ENCODE measurements around the gene PCSK2. TPM values are rescaled to one million over a fixed set of nuclear protein-coding genes. Genes with fewer than 3 reads are reported as not detected.

PCSK2 gene
- total and polyA plus RNA-seq, 8 donors: 5.4 to 51.0 (median 9.3) TPM

DNA sequence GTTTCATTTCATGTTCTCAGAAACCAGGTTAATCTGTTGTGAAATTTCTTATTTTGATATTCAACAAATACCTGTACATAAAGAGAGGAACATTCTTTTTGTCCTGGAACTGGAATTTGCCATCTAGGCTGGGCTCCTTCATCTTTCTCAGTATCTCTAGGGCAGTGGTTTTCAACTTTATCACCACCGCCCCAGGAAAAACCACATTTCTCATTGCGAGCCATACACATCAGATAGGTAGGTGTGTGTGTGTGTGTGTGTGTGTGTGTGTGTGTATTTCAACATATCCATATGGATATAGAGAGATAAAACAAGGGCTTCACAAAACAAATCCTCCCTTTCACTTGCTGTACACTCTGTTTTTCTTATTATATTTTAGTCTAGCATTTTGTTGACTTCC is 280.2 kb downstream of the PCSK2 start:
- ATAC-seq: no peak
- no peak for FAIRE-seq
- Histone ChIP-seq H3K27ac (no peak overlapping the region), H3K27me3 (no peaks in the 10 kb centered on the region), H3K4me1 (no peaks in the 10 kb centered on the region), H3K9me3 (no peaks in the 10 kb centered on the region), H3K36me3 (no peaks in the 10 kb centered on the region), H3K4me3 (no peak overlapping the region)
- TF ChIP-seq, protein P1, sequence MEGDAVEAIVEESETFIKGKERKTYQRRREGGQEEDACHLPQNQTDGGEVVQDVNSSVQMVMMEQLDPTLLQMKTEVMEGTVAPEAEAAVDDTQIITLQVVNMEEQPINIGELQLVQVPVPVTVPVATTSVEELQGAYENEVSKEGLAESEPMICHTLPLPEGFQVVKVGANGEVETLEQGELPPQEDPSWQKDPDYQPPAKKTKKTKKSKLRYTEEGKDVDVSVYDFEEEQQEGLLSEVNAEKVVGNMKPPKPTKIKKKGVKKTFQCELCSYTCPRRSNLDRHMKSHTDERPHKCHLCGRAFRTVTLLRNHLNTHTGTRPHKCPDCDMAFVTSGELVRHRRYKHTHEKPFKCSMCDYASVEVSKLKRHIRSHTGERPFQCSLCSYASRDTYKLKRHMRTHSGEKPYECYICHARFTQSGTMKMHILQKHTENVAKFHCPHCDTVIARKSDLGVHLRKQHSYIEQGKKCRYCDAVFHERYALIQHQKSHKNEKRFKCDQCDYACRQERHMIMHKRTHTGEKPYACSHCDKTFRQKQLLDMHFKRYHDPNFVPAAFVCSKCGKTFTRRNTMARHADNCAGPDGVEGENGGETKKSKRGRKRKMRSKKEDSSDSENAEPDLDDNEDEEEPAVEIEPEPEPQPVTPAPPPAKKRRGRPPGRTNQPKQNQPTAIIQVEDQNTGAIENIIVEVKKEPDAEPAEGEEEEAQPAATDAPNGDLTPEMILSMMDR (IDR thresholded peaks at IDR 0.05): no peak
- 85 to 92% methylated on average over 2 of the region's 2 CpGs for WGBS, 2 donors
- intact Hi-C loops (cut with DNase I): loop anchor here in 2 of 3 donors (5.0 to 10.0 kb wide), 3 partner anchors 490 to 778 kb away; partner anchors contain the start of gene ZNF133 (in 1 of the 2)
- DNase-seq: no peak

DNA sequence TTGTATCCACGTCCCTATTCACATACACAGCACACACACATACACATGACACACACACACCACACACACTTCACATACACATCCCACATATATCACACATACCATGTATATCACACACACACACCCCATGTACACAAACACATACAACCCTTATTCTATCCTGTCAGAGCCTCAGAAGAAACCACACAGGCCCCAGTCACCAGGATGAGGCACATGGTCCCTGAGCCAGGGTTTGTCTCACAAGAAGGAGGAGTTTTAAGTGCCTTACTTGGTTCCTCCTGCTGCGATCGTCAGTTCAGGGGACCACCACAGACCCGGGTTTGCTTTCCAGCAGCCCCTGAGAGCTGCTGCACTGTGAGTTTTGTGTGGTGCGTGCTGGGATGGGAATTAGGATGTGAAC is 280.7 kb downstream of the PCSK2 start:
- no peaks in the 10 kb centered on the region for H3K27me3 ChIP-seq
- ATAC-seq: no peak
- no peaks in the 10 kb centered on the region for H3K36me3 ChIP-seq
- TF ChIP-seq, protein P1 (IDR thresholded peaks at IDR 0.05): no peak
- no peak overlapping the region for H3K27ac ChIP-seq
- intact Hi-C loops (cut with DNase I): loop anchor here in 2 of 3 donors (5.0 to 10.0 kb wide), 3 partner anchors 490 to 777 kb away; partner anchors contain the start of gene ZNF133 (in 1 of the 2)
- 84% methylated on average over 5 of the region's 5 CpGs for WGBS, 2 donors
- no peak overlapping the region for H3K4me3 ChIP-seq
- no peaks in the 10 kb centered on the region for H3K9me3 ChIP-seq
- no peaks in the 10 kb centered on the region for H3K4me1 ChIP-seq
- FAIRE-seq: no peak
- no peak for DNase-seq

DNA sequence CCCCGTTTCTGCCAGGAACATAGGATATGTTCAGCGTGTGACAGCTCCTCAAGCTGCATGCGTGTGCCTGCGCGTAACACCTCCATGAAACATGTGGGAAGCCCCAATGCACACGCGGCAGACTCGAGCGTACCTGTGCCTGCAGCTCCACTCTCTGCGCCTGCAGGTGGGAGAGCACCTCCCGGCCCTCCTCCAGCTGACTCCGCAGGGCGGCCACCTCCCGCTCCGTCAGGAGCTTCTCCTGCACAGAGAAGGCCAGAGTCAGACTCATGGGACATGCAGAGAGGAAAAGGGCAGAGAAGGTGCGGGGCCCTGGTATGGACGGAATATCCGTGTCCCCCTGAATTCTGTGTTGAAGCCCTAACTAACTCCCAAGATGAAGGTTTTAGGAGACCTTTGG is 281.9 kb downstream of the PCSK2 start:
- DNase-seq (peak in 1 of 6 donors; percentile 40), ATAC-seq (no peak), FAIRE-seq (no peak)
- intact Hi-C loops (cut with DNase I): loop anchor here in 2 of 3 donors (5.0 to 10.0 kb wide), 3 partner anchors 489 to 776 kb away; partner anchors contain the start of gene ZNF133 (in 1 of the 2)
- Histone ChIP-seq H3K9me3 (no peaks in the 10 kb centered on the region), H3K27ac (no peak overlapping the region), H3K36me3 (no peaks in the 10 kb centered on the region), H3K4me3 (no peak overlapping the region), H3K27me3 (no peaks in the 10 kb centered on the region), H3K4me1 (no peaks in the 10 kb centered on the region)
- TF ChIP-seq, protein P1 (IDR thresholded peaks at IDR 0.05): no peak
- 93 to 96% methylated on average over 18 of the region's 18 CpGs for WGBS, 2 donors

DNA sequence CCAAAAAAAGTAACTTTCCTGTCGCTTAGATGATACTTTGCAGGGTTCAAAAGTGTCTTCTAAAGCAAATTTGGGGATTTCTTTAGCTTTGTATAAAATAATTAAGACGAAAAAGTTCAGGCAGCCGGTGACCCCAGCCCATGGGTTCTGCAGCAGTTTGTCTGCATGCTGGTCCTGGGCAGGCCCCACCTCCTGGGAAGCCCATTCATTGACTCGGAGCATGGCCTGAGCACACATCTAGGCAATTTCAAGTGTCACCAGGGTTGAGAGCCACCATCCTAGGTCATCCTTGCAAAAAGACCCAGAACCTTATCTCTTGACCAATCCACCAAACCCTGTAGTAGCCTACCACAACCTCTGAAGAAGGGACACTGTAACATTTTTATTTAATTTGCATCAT is 283.7 kb downstream of the PCSK2 start:
- H3K36me3 ChIP-seq: no peaks in the 10 kb centered on the region
- peaks cover 0 to 5% (median 0%) of the 10 kb centered on the region in 3 donors for H3K4me1 ChIP-seq
- DNase-seq: no peak
- TF ChIP-seq, protein P1 (IDR thresholded peaks at IDR 0.05): no peak
- no peak overlapping the region for H3K4me3 ChIP-seq
- no peak for ATAC-seq
- 57 to 75% methylated on average over 4 of the region's 4 CpGs for WGBS, 2 donors
- H3K27me3 ChIP-seq: no peaks in the 10 kb centered on the region
- no peak overlapping the region for H3K27ac ChIP-seq
- FAIRE-seq: no peak
- H3K9me3 ChIP-seq: no peaks in the 10 kb centered on the region
- intact Hi-C loops (cut with DNase I): no loop called here

DNA sequence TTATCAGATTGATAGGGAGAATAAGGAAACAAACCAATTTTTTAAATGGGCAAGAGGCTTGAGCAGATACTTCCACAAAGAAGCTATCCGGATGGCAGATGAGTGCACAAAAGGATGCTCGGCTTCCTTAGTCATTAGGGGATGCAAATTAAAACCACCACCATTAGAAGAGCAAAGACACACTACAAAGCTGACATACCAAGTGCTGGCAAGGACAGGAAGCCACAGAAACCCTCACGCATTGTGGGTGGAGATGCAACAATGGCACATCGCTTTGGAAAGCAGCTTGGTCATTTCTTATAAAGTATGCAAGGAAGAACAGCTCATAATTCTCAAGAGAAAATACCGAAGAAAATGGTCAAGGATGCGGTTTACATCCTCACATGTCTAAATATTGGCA is 284.6 kb downstream of the PCSK2 start:
- ATAC-seq (no peak), DNase-seq (no peak), FAIRE-seq (no peak)
- 82 to 92% methylated on average over 6 of the region's 6 CpGs for WGBS, 2 donors
- TF ChIP-seq, protein P1 (IDR thresholded peaks at IDR 0.05): no peak
- H3K27me3 ChIP-seq: no peaks in the 10 kb centered on the region
- H3K27ac ChIP-seq: no peak overlapping the region
- H3K9me3 ChIP-seq: no peaks in the 10 kb centered on the region
- intact Hi-C loops (cut with DNase I): no loop called here
- H3K36me3 ChIP-seq: no peaks in the 10 kb centered on the region
- H3K4me1 ChIP-seq: peaks cover 0 to 5% (median 0%) of the 10 kb centered on the region in 3 donors
- H3K4me3 ChIP-seq: no peak overlapping the region
